ENCODE measurements around the gene GATB.

GATB gene

DNA sequence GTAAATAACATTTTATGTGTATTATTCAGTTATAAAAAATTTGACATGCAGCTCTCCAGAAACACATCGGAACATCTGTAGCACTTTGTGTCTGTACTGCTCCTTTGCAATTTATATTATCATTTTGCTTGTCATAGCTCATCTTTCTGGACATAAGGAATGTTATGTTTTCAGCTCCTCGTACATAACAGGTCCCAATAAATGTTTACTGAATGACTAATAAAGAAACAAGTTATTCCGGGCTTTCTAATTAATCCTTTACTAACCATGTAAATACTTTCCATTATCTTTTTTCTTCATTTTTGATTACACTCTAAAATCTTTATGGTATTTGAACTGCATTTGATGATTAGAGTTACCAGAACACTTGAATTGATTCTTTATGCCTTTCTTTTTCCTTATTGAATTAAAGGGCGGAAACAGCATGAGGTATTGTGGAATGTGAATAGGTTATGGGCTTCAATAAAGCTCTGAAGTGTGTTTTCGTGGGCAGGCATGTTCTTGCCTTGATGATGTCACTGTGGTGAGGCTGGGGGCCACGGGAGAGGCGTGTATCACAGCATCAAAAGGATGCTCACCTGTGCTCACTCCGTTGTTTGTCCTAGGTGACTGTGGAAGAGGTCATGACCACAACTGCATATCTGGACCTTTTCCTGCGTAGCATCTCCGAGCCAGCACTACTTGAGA is 131.6 kb downstream of the GATB start:
- Histone ChIP-seq H3K4me1 (ENCODE audit: low read length) (peaks cover 27% of the 10 kb centered on the region), H3K9me3 (ENCODE audit: insufficient read depth, low read length) (no peaks in the 10 kb centered on the region), H4K20me1 (ENCODE audit: insufficient read depth, low read length) (no peaks in the 10 kb centered on the region), H3K79me2 (ENCODE audit: low read length) (no peaks in the 10 kb centered on the region), H3K9ac (ENCODE audit: low read length) (no peak overlapping the region), H2AFZ (ENCODE audit: low read depth, low read length) (no peak overlapping the region), H3K27me3 (ENCODE audit: low read depth, low read length) (0 out of 2 replicates have a peak, but pooled peaks cover 5% of the 10 kb centered on the region), H3K4me2 (ENCODE audit: low read length) (no peak overlapping the region), H3K4me3 (ENCODE audit: low read length) (no peak overlapping the region), H3K36me3 (replicated peaks; ENCODE audit: low read depth, low read length) (peaks cover 7% of the 10 kb centered on the region), H3K27ac (ENCODE audit: low read length) (no peak overlapping the region)
- TF ChIP-seq EZH2phosphoT487 (IDR thresholded peaks at IDR 0.05; ENCODE audit: low read depth): no peak
- no peak for TF ChIP-seq CTCF (IDR thresholded peaks at IDR 0.05; ENCODE audit: low read depth, low read length)

DNA sequence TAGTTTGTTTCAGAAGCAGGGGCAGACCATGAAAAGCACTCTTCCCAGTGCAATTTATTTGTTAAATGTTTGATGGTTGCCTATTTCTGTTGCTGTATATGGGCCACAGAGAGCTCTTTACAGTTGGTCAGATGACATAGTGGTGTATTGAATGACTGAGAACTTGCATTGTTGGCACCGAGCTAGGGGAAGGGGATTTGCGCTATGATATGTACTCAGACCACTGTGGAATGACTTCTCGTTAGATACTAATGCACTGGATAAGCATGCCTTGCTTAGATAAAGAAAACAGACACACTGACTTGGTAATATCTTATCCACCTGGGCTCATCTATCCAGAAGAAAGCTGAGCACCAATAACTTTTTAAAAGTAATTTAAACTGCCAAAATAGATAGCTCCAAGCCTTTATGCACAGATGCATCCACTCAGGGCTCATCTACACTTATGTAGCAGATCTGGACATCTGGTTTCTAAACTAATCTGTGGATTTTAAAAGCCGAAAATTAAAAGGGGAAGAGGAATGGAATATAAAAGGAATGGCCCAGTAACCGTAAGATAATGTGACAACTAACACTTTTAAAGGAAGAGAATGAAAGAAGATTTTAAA is 132.7 kb downstream of the GATB start:
- no peaks in the 10 kb centered on the region for H3K79me2 ChIP-seq (ENCODE audit: low read length)
- no peak overlapping the region for H2AFZ ChIP-seq (ENCODE audit: low read depth, low read length)
- TF ChIP-seq CTCF (IDR thresholded peaks at IDR 0.05; ENCODE audit: low read depth, low read length): no peak
- no peak for TF ChIP-seq EZH2phosphoT487 (IDR thresholded peaks at IDR 0.05; ENCODE audit: low read depth)
- H3K9ac ChIP-seq (ENCODE audit: low read length): no peak overlapping the region
- 0 out of 2 replicates have a peak, but pooled peaks cover 5% of the 10 kb centered on the region for H3K27me3 ChIP-seq (ENCODE audit: low read depth, low read length)
- H3K4me3 ChIP-seq (ENCODE audit: low read length): no peak overlapping the region
- no peak overlapping the region for H3K4me2 ChIP-seq (ENCODE audit: low read length)
- H3K27ac ChIP-seq (ENCODE audit: low read length): no peak overlapping the region
- H4K20me1 ChIP-seq (ENCODE audit: insufficient read depth, low read length): no peaks in the 10 kb centered on the region
- H3K36me3 ChIP-seq (replicated peaks; ENCODE audit: low read depth, low read length): peaks cover 7% of the 10 kb centered on the region
- H3K4me1 ChIP-seq (ENCODE audit: low read length): peaks cover 27% of the 10 kb centered on the region
- H3K9me3 ChIP-seq (ENCODE audit: insufficient read depth, low read length): no peaks in the 10 kb centered on the region

GRCh38 chr4:151627491-151627890 is 133.3 kb downstream of the GATB start:
- no peak overlapping the region for H3K27ac ChIP-seq (ENCODE audit: low read length)
- TF ChIP-seq CTCF (IDR thresholded peaks at IDR 0.05; ENCODE audit: low read depth, low read length): no peak
- TF ChIP-seq EZH2phosphoT487 (IDR thresholded peaks at IDR 0.05; ENCODE audit: low read depth): no peak
- no peak overlapping the region for H3K9ac ChIP-seq (ENCODE audit: low read length)
- no peaks in the 10 kb centered on the region for H3K79me2 ChIP-seq (ENCODE audit: low read length)
- H3K4me2 ChIP-seq (ENCODE audit: low read length): no peak overlapping the region
- H3K9me3 ChIP-seq (ENCODE audit: insufficient read depth, low read length): no peaks in the 10 kb centered on the region
- H4K20me1 ChIP-seq (ENCODE audit: insufficient read depth, low read length): no peaks in the 10 kb centered on the region
- H3K36me3 ChIP-seq (replicated peaks; ENCODE audit: low read depth, low read length): peaks cover 2% of the 10 kb centered on the region
- peaks cover 11% of the 10 kb centered on the region; the same call in 1 of the 2 replicates for H3K27me3 ChIP-seq (ENCODE audit: low read depth, low read length)
- H2AFZ ChIP-seq (ENCODE audit: low read depth, low read length): no peak overlapping the region
- H3K4me3 ChIP-seq (ENCODE audit: low read length): no peak overlapping the region
- H3K4me1 ChIP-seq (ENCODE audit: low read length): peaks cover 23% of the 10 kb centered on the region

GRCh38 chr4:151626751-151627150 is 134.1 kb downstream of the GATB start:
- no peak overlapping the region for H3K9ac ChIP-seq (ENCODE audit: low read length)
- H3K27me3 ChIP-seq (ENCODE audit: low read depth, low read length): peaks cover 13% of the 10 kb centered on the region; the same call in 1 of the 2 replicates
- H3K36me3 ChIP-seq (replicated peaks; ENCODE audit: low read depth, low read length): no peaks in the 10 kb centered on the region
- H3K9me3 ChIP-seq (ENCODE audit: insufficient read depth, low read length): no peaks in the 10 kb centered on the region
- no peaks in the 10 kb centered on the region for H3K79me2 ChIP-seq (ENCODE audit: low read length)
- H3K4me3 ChIP-seq (ENCODE audit: low read length): no peak overlapping the region
- peaks cover 26% of the 10 kb centered on the region for H3K4me1 ChIP-seq (ENCODE audit: low read length)
- no peak overlapping the region for H3K27ac ChIP-seq (ENCODE audit: low read length)
- no peaks in the 10 kb centered on the region for H4K20me1 ChIP-seq (ENCODE audit: insufficient read depth, low read length)
- H2AFZ ChIP-seq (ENCODE audit: low read depth, low read length): no peak overlapping the region
- TF ChIP-seq CTCF (IDR thresholded peaks at IDR 0.05; ENCODE audit: low read depth, low read length) (no peak), EZH2phosphoT487 (IDR thresholded peaks at IDR 0.05; ENCODE audit: low read depth) (no peak)
- no peak overlapping the region for H3K4me2 ChIP-seq (ENCODE audit: low read length)
